Keratinocyte (primary cell): ENCODE measurements around the gene DNASE1. TPM values are rescaled to one million over a fixed set of nuclear protein-coding genes. Genes with fewer than 3 reads are reported as not detected.

Experiments used
- DNase-seq: peaks from one replicate; pipeline ENCODE4 v3.0.0-alpha.2; 2011; ENCODE audit warnings: low read depth, missing footprints, low spot score
- FAIRE-seq: peaks from 2 replicates; lab custom pipeline; 2011; peaks lifted over from hg19 to GRCh38; lab: Jason Lieb, UNC
- H2AFZ ChIP-seq: 2 replicates; pipeline ENCODE4 v1.6.0; 2012; ENCODE audit warnings: low read length, control low read depth, inconsistent platforms; ENCODE audit not compliant: control insufficient read depth
- H3K27ac ChIP-seq: 2 replicates; pipeline ENCODE4 v1.5.1; 2011; ENCODE audit warnings: low read length; ENCODE audit not compliant: control insufficient read depth, insufficient read depth
- H3K27me3 ChIP-seq: 3 replicates; pipeline ENCODE4 v1.6.0; 2011; ENCODE audit warnings: low read length; ENCODE audit not compliant: control insufficient read depth, insufficient read depth; ENCODE audit errors: extremely low read depth
- H3K36me3 ChIP-seq, 2 experiments: 2 replicates in 1 of 2; 3 replicates in 1 of 2; pipeline ENCODE4 v1.5.1; 2011; ENCODE audit warnings: low read length in 2 of 2, mild to moderate bottlenecking in 1 of 2; ENCODE audit not compliant: control insufficient read depth in 2 of 2, insufficient read depth in 2 of 2; ENCODE audit errors: extremely low read depth in 1 of 2
- H3K4me1 ChIP-seq: 3 replicates; pipeline ENCODE4 v1.5.1; 2011; ENCODE audit warnings: low read length; ENCODE audit not compliant: control insufficient read depth, insufficient read depth; ENCODE audit errors: extremely low read depth
- H3K4me2 ChIP-seq: 3 replicates; pipeline ENCODE4 v1.6.0; 2011; ENCODE audit warnings: low read depth, low read length; ENCODE audit not compliant: control insufficient read depth, insufficient read depth; ENCODE audit errors: extremely low read depth
- H3K4me3 ChIP-seq, 3 experiments: fragments of 200-600 bp in 1 of 3; sonication (generic) in 1 of 3; 2 replicates in 2 of 3; 3 replicates in 1 of 3; pipeline ENCODE4 v1.5.1; 2011 to 2016; ENCODE audit warnings: low read length in 3 of 3, mild to moderate bottlenecking in 3 of 3, control low read depth in 2 of 3, inconsistent platforms in 1 of 3, low read depth in 1 of 3, mixed read lengths in 1 of 3, mixed run types in 1 of 3, moderate library complexity in 1 of 3; ENCODE audit not compliant: control insufficient read depth in 2 of 3, insufficient read depth in 2 of 3; ENCODE audit errors: extremely low read depth in 1 of 3
- H3K79me2 ChIP-seq: 2 replicates; pipeline ENCODE4 v1.6.0; 2012; ENCODE audit warnings: low read length; ENCODE audit not compliant: control insufficient read depth, insufficient read depth
- H3K9ac ChIP-seq: 3 replicates; pipeline ENCODE4 v1.6.0; 2011; ENCODE audit warnings: low read length; ENCODE audit not compliant: control insufficient read depth, insufficient read depth; ENCODE audit errors: extremely low read depth
- H3K9me1 ChIP-seq: 3 replicates; pipeline ENCODE4 v1.6.0; 2011; ENCODE audit warnings: low read length; ENCODE audit not compliant: control insufficient read depth, insufficient read depth; ENCODE audit errors: extremely low read depth
- H3K9me3 ChIP-seq: 2 replicates; pipeline ENCODE4 v1.5.1; 2012; ENCODE audit warnings: low read depth, low read length; ENCODE audit not compliant: control insufficient read depth
- H4K20me1 ChIP-seq: 3 replicates; pipeline ENCODE4 v1.6.0; 2011; ENCODE audit warnings: low read length; ENCODE audit not compliant: control insufficient read depth, insufficient read depth; ENCODE audit errors: extremely low read depth
- EZH2 ChIP-seq: IDR thresholded peaks from one replicate; pipeline ENCODE4 v1.6.1; 2012; ENCODE audit warnings: inconsistent platforms, mild to moderate bottlenecking, low read length, moderate library complexity
- dilution Hi-C: fragments of 300-500 bp; cut with MboI; formaldehyde crosslinking; loops from one replicate; pipeline ENCODE4 v1.7.0; 2020; ENCODE audit warnings: low sequenced_read_pairs; ENCODE audit not compliant: extremely low pct_ligation_motif_present
- polyA plus RNA-seq, 5 experiments: library from polyadenylated mRNA; depleted of rRNA in 3 of 5; stranded (reverse) in 3 of 5; stranded (forward) in 1 of 5; unstranded in 1 of 5; fragments of >200 nt; gene quantifications; 1 replicate in 1 of 5; 2 replicates in 3 of 5; 3 replicates in 1 of 5; pipeline versions ENCODE4 v1.2.1 to v1.2.3, GENCODE V29; 2011 to 2012; ENCODE audit warnings: missing spikeins in 2 of 5, low read depth in 1 of 5, low replicate concordance in 1 of 5
- TF ChIP-seq, protein P1 (sequence below), 3 experiments: IDR thresholded peaks in 1 of 3; conservative IDR thresholded peaks in 1 of 3; optimal IDR thresholded peaks in 1 of 3; 2 replicates in 2 of 3; 3 replicates in 1 of 3; pipeline versions ENCODE3 to v1.5.1; 2011; ENCODE audit warnings: low read length in 3 of 3, mild to moderate bottlenecking in 3 of 3, moderate library complexity in 2 of 3, control low read depth in 1 of 3, inconsistent platforms in 1 of 3; ENCODE audit not compliant: insufficient read depth in 2 of 3; ENCODE audit errors: extremely low read depth in 1 of 3

DNASE1 gene
- polyA plus RNA-seq, 1 donor (not counting 4 experiments of a cell fraction or from before 2014, with no cell fraction given): 5.2 TPM

DNA sequence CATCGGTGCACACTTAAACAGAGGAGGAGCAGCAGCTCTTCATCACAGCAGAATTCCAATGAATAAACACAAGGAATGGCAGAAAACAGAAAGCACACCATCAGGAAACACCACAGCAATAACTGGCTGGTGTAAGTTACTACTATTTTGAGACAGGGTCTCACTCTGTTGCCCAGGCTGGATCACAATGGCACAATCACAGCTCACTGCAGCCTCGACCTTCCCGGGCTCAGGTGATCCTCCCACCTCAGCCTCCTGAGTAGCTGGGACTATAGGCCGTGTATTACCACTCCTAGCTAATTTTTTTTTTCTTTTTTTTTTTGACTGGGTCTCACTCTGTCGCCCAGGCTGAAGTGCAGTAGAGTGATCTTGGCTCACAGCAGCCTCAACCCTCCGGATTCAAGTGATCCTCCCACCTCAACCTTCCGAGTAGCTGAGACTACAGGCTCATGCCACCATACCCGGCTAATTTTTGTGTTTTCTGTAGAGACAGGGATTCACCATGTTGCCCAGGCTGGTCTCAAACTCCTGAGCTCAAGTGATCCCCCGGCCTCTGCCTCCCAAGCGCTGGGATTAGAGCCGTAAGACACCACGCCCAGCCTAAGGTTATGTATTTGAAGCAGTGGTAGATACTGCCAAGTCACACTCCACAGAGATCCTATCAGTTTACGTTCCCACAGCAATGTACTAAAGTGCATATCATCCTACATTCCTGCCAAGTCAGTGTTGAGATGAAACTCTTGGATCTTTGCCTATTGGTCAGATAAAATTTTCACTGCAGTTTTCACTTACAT lies 42.1 kb downstream of the DNASE1 start:
- H3K27ac ChIP-seq: no peak overlapping the region
- peak; percentile 66 for FAIRE-seq
- H4K20me1 ChIP-seq: no peaks in the 10 kb centered on the region
- peak overlapping the region; percentile 6 for H3K4me2 ChIP-seq
- no peak overlapping the region for H2AFZ ChIP-seq
- dilution Hi-C loops: no loop called here
- no peaks in the 10 kb centered on the region for H3K27me3 ChIP-seq
- H3K4me3 ChIP-seq: no peak overlapping the region
- H3K9me1 ChIP-seq: no peaks in the 10 kb centered on the region
- H3K9me3 ChIP-seq: no peaks in the 10 kb centered on the region
- H3K79me2 ChIP-seq: peaks cover 11% of the 10 kb centered on the region
- H3K9ac ChIP-seq: no peak overlapping the region
- H3K36me3 ChIP-seq: peaks cover 3 to 11% of the 10 kb centered on the region in 2 experiments
- peaks cover 4% of the 10 kb centered on the region for H3K4me1 ChIP-seq
- TF ChIP-seq, protein P1, sequence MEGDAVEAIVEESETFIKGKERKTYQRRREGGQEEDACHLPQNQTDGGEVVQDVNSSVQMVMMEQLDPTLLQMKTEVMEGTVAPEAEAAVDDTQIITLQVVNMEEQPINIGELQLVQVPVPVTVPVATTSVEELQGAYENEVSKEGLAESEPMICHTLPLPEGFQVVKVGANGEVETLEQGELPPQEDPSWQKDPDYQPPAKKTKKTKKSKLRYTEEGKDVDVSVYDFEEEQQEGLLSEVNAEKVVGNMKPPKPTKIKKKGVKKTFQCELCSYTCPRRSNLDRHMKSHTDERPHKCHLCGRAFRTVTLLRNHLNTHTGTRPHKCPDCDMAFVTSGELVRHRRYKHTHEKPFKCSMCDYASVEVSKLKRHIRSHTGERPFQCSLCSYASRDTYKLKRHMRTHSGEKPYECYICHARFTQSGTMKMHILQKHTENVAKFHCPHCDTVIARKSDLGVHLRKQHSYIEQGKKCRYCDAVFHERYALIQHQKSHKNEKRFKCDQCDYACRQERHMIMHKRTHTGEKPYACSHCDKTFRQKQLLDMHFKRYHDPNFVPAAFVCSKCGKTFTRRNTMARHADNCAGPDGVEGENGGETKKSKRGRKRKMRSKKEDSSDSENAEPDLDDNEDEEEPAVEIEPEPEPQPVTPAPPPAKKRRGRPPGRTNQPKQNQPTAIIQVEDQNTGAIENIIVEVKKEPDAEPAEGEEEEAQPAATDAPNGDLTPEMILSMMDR (optimal IDR thresholded peaks at IDR 0.05 in 1 of 3, IDR thresholded peaks at IDR 0.05 in 1 of 3, conservative IDR thresholded peaks at IDR 0.05 in 1 of 3; ENCODE audit: extremely low read depth in 1 of 3, insufficient read depth in 2 of 3, low read length in 3 of 3): no peak
- no peak for TF ChIP-seq EZH2
- peak; percentile 21 for DNase-seq

DNA sequence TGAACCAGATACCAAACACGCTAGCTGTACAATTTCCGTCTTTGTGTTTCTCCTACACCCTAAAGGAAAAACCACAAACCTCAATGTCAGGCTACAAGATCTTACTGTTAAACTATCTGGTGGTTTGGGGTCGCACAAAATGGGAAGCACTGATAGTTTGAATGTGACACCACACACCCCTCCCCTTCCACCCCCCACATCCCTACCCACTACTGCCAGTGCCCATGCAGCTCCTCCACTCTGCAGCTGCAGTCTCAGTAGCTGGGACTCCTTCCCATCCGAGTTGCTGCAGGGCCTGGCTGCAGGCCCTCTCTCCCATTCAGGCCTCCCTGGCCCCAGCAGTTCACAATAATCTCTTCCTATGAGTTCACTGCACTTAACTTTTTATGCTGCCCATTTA lies 44.5 kb downstream of the DNASE1 start:
- H3K36me3 ChIP-seq: peaks cover 3 to 13% of the 10 kb centered on the region in 2 experiments
- no peak overlapping the region for H3K4me2 ChIP-seq
- FAIRE-seq: no peak
- no peak overlapping the region for H3K4me3 ChIP-seq
- H3K9me1 ChIP-seq: no peaks in the 10 kb centered on the region
- no peaks in the 10 kb centered on the region for H3K9me3 ChIP-seq
- no peak for TF ChIP-seq EZH2
- TF ChIP-seq, protein P1 (optimal IDR thresholded peaks at IDR 0.05 in 1 of 3, IDR thresholded peaks at IDR 0.05 in 1 of 3, conservative IDR thresholded peaks at IDR 0.05 in 1 of 3; ENCODE audit: extremely low read depth in 1 of 3, insufficient read depth in 2 of 3, low read length in 3 of 3): no peak
- no peak overlapping the region for H2AFZ ChIP-seq
- H3K27ac ChIP-seq: no peak overlapping the region
- no peaks in the 10 kb centered on the region for H4K20me1 ChIP-seq
- peaks cover 4% of the 10 kb centered on the region for H3K4me1 ChIP-seq
- dilution Hi-C loops: no loop called here
- peaks cover 16% of the 10 kb centered on the region for H3K79me2 ChIP-seq
- DNase-seq: no peak
- H3K27me3 ChIP-seq: no peaks in the 10 kb centered on the region
- H3K9ac ChIP-seq: no peak overlapping the region
